Left kidney (tissue), 8 donors: ENCODE data around the gene ZW10. TPM values are rescaled to one million over a fixed set of nuclear protein-coding genes. Genes with fewer than 3 reads are reported as not detected.
A peak's percentile ranks its signal among the peaks of the same experiment; 100 is the strongest.
"Not testable (repeated sequence)": the region's sequence is repeated elsewhere in the genome, so short reads cannot be mapped to it uniquely, and the experiment has no call there.

Experiments
- DNase-seq: peaks from one replicate; pipeline ENCODE4 v3.0.0-alpha.2; 2013
- long read RNA-seq, 8 donors: transcript quantifications; one replicate each; lab custom pipeline, GENCODE V29; 2026
- polyA plus RNA-seq: library from polyadenylated mRNA; unstranded; fragments of 120-200 nt; gene quantifications from one replicate; pipeline ENCODE4 v1.2.1, GENCODE V29; 2013; ENCODE audit not compliant: insufficient read length

ZW10 gene, protein sequence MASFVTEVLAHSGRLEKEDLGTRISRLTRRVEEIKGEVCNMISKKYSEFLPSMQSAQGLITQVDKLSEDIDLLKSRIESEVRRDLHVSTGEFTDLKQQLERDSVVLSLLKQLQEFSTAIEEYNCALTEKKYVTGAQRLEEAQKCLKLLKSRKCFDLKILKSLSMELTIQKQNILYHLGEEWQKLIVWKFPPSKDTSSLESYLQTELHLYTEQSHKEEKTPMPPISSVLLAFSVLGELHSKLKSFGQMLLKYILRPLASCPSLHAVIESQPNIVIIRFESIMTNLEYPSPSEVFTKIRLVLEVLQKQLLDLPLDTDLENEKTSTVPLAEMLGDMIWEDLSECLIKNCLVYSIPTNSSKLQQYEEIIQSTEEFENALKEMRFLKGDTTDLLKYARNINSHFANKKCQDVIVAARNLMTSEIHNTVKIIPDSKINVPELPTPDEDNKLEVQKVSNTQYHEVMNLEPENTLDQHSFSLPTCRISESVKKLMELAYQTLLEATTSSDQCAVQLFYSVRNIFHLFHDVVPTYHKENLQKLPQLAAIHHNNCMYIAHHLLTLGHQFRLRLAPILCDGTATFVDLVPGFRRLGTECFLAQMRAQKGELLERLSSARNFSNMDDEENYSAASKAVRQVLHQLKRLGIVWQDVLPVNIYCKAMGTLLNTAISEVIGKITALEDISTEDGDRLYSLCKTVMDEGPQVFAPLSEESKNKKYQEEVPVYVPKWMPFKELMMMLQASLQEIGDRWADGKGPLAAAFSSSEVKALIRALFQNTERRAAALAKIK
- polyA plus RNA-seq, result 27.9 TPM
- long read RNA-seq, donor 1, partial matches to known transcripts, result 5 of 8 reads
- long read RNA-seq, donor 1, other reads (novel, unspliced or antisense), result 0 of 8 reads
- long read RNA-seq, donor 2, partial matches to known transcripts, result 0 of 3 reads
- long read RNA-seq, donor 2, other reads (novel, unspliced or antisense), result 0 of 3 reads
- long read RNA-seq, donor 3, partial matches to known transcripts, result 0 of 2 reads
- long read RNA-seq, donor 3, other reads (novel, unspliced or antisense), result 0 of 2 reads
- long read RNA-seq, donor 4, result 0 reads
- long read RNA-seq, donor 5, transcript ZW10-201 (16 exons, 2,992 nt), result major isoform, 7 of 12 reads
- long read RNA-seq, donor 5, partial matches to known transcripts, result 5 of 12 reads
- long read RNA-seq, donor 5, other reads (novel, unspliced or antisense), result 0 of 12 reads
- long read RNA-seq, donor 6, partial matches to known transcripts, result 0 of 4 reads
- long read RNA-seq, donor 6, other reads (novel, unspliced or antisense), result 0 of 4 reads
- long read RNA-seq, donor 7, partial matches to known transcripts, result 0 of 4 reads
- long read RNA-seq, donor 7, other reads (novel, unspliced or antisense), result 0 of 4 reads
- long read RNA-seq, donor 8, partial matches to known transcripts, result 0 of 2 reads
- long read RNA-seq, donor 8, other reads (novel, unspliced or antisense), result 0 of 2 reads

DNA sequence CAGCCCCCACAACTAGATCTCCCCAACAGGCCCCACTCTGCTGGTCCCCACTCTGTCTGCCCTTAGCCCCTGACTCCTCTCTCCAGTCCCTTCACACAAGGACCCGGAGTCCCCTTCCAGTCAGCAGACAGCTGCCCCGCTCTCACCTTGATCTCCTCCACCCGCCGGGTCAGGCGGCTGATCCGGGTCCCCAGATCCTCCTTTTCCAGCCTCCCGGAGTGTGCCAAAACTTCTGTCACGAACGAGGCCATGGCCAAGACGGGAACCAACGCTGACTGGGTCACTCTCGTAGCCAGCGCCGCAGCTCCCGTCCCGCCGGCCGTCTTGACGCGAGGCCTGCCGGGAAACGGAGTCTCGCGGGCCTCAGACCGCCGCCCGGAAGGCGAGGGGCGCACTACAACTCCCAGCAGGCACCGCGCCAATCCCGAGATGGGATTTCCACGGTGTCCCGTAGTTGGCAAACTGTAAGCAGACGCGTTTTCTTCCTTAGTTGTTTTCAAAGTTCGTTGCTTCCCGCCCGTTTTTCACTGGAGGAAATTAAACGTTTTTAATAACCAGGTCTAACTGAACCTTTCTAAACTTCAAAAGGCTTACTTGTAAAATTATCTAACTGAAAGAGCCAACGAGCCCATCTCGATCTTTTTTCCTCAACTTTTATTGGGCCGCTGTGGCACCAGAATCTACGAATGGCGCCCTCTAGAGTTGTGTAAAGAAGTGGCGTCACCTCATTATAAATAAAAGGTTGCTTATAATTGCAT, at the start of gene ZW10:
Gene ZW10, minus strand, starts transcription at position 277 of the 758 bp plus-strand sequence. Its CDS starts 26 bp downstream, at position 251.
- DNase-seq, result peak; percentile 97

DNA sequence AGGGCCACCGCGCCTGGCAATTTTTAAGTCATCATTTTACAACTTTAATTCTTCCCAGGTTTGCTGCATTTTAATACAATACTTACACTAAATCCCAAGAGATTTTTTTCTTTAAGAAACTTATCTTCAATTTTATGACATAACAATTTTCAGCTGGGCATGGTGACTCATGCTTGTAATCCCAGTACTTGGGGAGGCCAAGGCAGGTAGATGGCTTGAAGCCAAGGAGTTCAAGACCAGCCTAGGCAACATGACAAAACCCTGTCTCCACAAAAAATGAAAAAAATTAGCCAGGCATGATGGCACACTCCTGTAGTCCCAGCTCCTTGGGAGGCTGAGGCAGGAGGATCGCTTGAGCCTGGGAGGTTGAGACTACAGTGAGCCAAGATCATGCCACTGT, 44.9 kb upstream of the ZW10 start:
- DNase-seq, result no peak

- DNase-seq, result no peak
These were observed 44.1 kb upstream of the ZW10 start for GRCh38 chr11:113817626-113818025.

GRCh38 chr11:113817162-113817561, 43.7 kb upstream of the ZW10 start:
- DNase-seq, result no peak

- no peak for DNase-seq
These were observed 40.7 kb upstream of the ZW10 start for GRCh38 chr11:113814181-113814580.

DNA sequence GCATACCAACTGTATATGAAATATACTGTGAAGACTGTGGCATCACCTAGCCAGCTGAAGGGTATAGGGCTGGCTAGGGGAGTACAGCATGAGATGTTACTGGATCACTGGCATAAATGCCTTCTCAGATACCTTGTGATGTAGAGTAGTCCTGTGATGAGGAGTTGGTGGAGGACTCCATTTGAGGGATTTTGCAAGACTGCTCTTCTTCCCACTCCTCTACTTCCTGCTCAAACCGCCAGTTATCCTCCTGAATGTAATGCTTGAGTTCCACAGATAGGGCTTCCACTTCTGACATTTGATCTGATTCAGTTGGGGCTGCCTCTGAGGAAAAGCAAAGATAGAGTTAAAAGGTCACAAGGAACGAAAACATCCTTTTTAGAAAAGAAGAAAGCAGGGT, 35.4 kb upstream of the ZW10 start:
- DNase-seq, result no peak

DNA sequence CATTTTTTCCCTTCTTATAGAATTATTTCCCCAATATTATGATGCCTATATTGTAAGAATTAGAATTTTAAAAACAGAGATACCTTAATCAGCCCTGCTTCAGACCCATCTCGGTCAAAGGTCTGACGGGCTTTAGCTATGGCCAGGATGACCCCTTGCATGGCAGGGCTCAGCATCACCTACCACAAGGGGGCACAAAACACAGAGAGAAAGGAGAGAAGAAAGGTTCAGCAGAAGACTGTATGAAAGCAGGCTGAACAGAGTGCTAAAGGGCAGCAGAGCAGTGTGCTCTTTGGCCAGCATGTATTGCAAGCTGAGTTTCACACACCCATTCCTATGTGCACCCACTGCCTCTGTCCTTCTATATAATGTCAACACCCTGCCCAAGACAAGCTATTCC, 32.9 kb upstream of the ZW10 start:
- DNase-seq, result no peak

DNA sequence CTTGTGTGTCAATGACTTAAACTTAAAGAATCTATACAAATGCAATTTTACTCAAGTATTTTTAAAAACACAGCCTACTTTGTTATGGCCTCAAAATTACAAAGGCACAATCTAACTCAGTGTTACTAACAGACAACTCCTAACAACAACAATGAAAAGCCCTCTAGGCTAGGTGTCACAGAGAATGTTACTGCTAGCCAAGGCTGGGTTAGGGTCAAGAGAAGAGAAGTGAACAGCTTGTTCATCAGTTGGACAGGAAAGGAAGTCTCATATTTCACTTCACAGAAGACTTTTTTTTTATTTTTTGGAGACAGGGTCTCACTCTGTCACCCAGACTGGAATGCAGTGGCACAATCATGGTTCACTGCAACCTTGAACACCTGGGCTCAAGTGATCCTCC, 32.1 kb upstream of the ZW10 start:
- DNase-seq, result no peak

DNA sequence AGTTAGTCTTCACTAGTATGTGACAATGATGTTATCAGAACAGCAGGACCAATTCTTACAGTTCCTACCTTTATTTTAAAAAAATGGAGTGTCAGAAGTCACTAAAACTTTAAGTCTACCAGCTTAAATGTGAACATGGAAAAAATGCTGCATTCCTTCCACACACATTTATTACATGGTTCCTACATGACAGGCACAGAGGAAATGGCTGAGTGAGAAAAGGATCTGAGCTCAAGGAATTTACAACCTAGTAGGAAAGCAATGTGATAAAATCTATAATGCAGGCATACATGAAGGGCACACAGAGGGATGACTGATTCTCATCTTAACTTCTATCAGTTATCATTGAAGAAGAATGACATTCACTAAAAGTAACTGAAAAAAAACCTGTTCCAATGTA, 29.1 kb upstream of the ZW10 start:
- no peak for DNase-seq

- DNase-seq, result peak; percentile 7
These were observed 23.3 kb upstream of the ZW10 start for GRCh38 chr11:113796663-113797259.

DNA sequence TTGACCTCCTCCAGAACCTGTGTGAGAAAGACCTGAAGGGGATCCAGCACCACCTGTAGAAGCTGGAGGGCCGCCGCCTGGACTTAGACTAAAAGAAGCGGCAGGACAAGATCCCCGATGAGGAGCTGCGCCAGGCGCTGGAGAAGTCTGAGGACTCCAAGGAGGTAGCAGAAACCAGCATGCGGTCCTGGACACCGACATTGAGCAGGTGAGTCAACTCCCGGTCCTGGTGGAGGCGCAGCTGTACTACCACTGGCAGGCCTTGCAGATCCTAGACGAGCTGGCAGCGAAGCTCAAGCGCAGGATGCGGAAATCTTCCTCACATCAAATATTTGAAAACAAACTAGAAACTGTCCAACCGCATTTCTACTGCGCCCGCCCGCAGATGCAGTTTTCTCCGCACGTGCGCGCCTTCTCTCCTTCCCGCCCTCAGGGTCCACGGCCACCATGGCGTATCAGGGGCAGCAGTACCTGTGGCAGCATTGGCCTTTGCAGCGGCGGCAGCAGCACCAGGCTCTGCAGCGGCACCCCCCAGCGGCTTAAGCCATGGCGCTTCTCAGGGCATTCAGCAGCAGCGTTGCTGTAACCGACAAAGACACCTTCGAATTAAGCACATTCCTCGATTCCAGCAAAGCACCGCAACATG, 16.3 kb upstream of the ZW10 start:
- no peak for DNase-seq

- DNase-seq, result not testable (repeated sequence)
These were observed 15.5 kb upstream of the ZW10 start for GRCh38 chr11:113789016-113789415.

DNA sequence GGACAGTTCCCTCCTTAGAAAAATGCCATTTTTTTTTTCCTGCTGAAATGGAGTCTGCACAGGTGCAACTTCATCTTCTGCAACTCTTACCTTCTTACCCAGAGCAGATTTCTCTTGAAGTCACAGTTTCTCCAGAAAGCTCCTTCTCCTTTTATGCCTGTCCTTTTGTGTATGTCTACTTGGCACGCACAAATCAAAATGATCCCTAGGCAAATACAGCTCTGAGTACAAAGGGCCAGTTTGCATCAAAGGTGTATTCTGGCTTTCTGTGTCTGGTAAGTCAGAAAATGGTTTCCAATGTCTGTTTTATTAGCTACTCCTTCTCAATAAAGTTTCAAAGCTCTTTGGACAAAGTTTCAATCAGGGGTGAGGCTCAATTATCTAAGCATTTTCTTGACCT, 8.6 kb upstream of the ZW10 start:
- no peak for DNase-seq

- DNase-seq, result no peak
These were observed 8.2 kb upstream of the ZW10 start for GRCh38 chr11:113781682-113782081.

DNA sequence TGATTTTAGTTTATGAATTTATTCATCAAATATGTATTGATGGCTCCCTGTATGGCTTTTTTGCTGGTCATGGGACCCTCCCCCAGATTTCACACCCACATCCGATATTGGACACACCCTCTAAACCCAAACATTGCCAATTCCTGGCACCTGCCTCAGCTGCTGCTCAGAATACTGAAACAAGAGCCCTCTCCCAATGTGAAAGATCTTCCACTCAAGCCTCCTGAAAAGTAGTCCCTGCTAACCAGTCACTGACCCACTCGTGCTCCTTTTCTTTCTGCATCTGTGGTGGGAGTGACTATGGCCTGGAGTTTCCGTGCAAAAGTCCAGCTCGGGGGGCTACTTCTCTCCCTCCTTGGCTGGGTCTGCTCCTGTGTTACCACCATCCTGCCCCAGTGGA, 6.0 kb upstream of the ZW10 start, which contains the start of gene CLDN25:
Gene CLDN25, plus strand, starts transcription at position 301 of the 400 bp plus-strand sequence. Its CDS starts 0 bp downstream, at position 301.
- DNase-seq, result no peak

DNA sequence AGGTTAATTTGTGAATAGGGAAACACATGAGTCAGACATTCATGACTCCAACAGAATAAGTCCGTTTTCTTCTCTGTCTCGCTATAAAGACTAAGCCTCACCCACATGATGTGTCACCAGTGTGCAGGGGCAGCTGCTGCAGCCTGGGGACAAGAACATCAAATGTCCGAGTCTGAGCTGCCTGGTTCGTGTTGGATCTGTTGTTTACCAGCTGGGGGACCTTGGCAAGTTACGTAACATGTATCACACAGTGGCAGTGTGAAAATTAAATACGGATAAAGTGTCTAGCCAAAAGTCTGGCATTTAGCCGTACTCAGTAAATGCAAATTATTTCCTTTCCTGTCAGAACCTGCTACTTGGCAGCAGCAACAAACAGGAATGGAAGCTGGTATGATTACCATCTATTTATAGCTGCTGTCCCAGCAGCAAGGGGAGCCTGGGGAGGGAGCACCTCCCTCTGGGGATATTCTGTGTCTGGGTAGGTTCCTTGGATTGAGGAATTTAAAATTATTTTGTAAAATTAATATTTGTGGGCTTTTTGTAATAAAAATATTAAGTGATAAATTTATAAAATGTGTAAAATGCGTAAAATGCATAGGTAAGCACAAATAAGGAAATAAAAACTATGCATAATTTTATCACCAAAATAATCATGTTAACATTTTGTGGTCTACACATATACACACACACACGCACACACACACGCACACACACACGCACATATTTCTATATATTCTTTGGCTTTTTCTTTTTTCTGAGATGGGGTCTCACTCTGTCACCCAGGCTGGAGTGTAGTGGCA, 4.8 kb upstream of the ZW10 start:
- peak; percentile 1 for DNase-seq

DNA sequence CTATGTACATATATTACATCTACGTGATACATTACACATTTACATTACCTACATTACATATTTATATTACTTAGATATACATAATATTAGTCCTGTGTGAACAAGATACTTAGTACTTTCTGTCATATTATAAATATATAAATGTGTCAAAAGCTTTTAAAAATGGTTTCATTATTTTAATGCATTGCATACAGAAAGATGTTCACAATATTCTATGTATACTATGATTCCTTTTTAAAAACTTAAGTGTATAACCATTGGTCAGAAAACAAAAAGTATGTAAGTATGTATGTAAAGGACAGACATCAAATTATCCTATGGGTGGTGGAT, 647 bp upstream of the ZW10 start:
- no peak for DNase-seq

GRCh38 chr11:113773092-113773415, 438 bp downstream of the ZW10 start:
- DNase-seq, result peak; percentile 0

DNA sequence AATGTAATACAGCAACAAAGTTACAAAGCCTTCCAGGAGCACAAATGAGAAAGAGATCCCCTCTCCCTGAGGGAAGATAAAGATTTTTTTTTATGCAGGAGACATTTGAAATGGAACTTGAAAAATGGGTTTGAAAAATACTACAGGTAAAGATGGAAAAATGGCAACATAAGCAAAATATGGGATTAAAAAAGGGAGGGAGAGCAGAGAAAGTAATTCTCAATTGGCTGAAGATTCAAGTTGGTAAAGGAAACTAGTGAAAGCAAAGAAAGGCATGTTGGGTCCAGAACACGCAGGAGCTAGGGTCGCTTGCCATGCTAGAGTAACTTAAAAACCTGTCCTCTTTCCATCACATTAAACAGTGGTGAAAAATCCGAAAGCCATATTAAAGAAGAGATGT, 1.5 kb downstream of the ZW10 start:
- DNase-seq, result no peak
